Measurements from ENCODE around the gene CASK. TPM values are rescaled to one million over a fixed set of nuclear protein-coding genes. Genes with fewer than 3 reads are reported as not detected.

The CASK gene
- total and polyA plus RNA-seq, 7 experiments from 2014 or later: 5.6 to 72.4 (median 43.5) TPM

GRCh38 chrX:41591906-41592305 is 331.4 kb downstream of the CASK start:
- Mint-ChIP-seq H3K4me1 (peaks cover 0 to 6% (median 0%) of the 10 kb centered on the region in 7 donors), H3K27me3 (no peaks in the 10 kb centered on the region), H3K4me3 (no peak overlapping the region), H3K27ac (no peak overlapping the region), H3K36me3 (peaks cover 0 to 3% (median 0%) of the 10 kb centered on the region in 5 donors), H3K9me3 (no peaks in the 10 kb centered on the region)
- CTCF ChIA-PET: interaction anchor here (0.7 kb wide), 1 partner anchor 411 kb away, joined by 3 read pairs; no protein-coding TSS in a partner anchor
- Histone ChIP-seq H3K4me3 (ENCODE audit: low read length) (no peak overlapping the region), H3K27me3 (ENCODE audit: control insufficient read depth in 2 of 2, insufficient read depth in 2 of 2, low read length in 2 of 2) (no peaks in the 10 kb centered on the region), H3K4me1 (ENCODE audit: control insufficient read depth in 2 of 2, insufficient read depth in 2 of 2, low read length in 2 of 2) (no peaks in the 10 kb centered on the region), H3K36me3 (ENCODE audit: control insufficient read depth in 2 of 3, insufficient read depth in 3 of 3, low read length in 3 of 3) (no peaks in the 10 kb centered on the region), H3K9me3 (ENCODE audit: control insufficient read depth in 2 of 3, low read length in 3 of 3) (no peaks in the 10 kb centered on the region), H3K27ac (ENCODE audit: low read depth, low read length) (no peak overlapping the region)
- POLR2A ChIA-PET: no interaction called here
- intact Hi-C loops (cut with micrococcal nuclease): no loop called here
- no peak for ATAC-seq
- no peak for DNase-seq

- ChIA-PET CTCF (no interaction called here), POLR2A (no interaction called here)
- H3K4me1 ChIP-seq (ENCODE audit: control insufficient read depth in 2 of 2, insufficient read depth in 2 of 2, low read length in 2 of 2): no peaks in the 10 kb centered on the region
- Mint-ChIP-seq H3K27ac (no peak overlapping the region), H3K36me3 (peaks cover 0 to 3% (median 0%) of the 10 kb centered on the region in 5 donors), H3K4me3 (no peak overlapping the region), H3K4me1 (no peaks in the 10 kb centered on the region), H3K9me3 (no peaks in the 10 kb centered on the region), H3K27me3 (no peaks in the 10 kb centered on the region)
- no peak overlapping the region for H3K27ac ChIP-seq (ENCODE audit: low read depth, low read length)
- H3K27me3 ChIP-seq (ENCODE audit: control insufficient read depth in 2 of 2, insufficient read depth in 2 of 2, low read length in 2 of 2): no peaks in the 10 kb centered on the region
- H3K36me3 ChIP-seq (ENCODE audit: control insufficient read depth in 2 of 3, insufficient read depth in 3 of 3, low read length in 3 of 3): no peaks in the 10 kb centered on the region
- H3K9me3 ChIP-seq (ENCODE audit: control insufficient read depth in 2 of 3, low read length in 3 of 3): no peaks in the 10 kb centered on the region
- no peak overlapping the region for H3K4me3 ChIP-seq (ENCODE audit: low read length)
- intact Hi-C loops (cut with micrococcal nuclease): no loop called here
- no peak for DNase-seq
- ATAC-seq: no peak
Measured at GRCh38 chrX:41590641-41591040, 332.7 kb downstream of the CASK start.

GRCh38 chrX:41589634-41590270 is 333.6 kb downstream of the CASK start:
- no peaks in the 10 kb centered on the region for H3K4me1 Mint-ChIP-seq
- intact Hi-C loops (cut with micrococcal nuclease): no loop called here

GRCh38 chrX:41588271-41588670 is 335.1 kb downstream of the CASK start:
- no peaks in the 10 kb centered on the region for H3K9me3 ChIP-seq (ENCODE audit: control insufficient read depth in 2 of 3, low read length in 3 of 3)
- Mint-ChIP-seq H3K4me3 (no peak overlapping the region), H3K9me3 (peaks cover 0 to 1% (median 0%) of the 10 kb centered on the region in 11 donors), H3K4me1 (no peaks in the 10 kb centered on the region), H3K36me3 (peaks cover 4 to 11% (median 7%) of the 10 kb centered on the region in 5 donors), H3K27ac (no peak overlapping the region), H3K27me3 (no peaks in the 10 kb centered on the region)
- no peak overlapping the region for H3K27ac ChIP-seq (ENCODE audit: low read depth, low read length)
- H3K27me3 ChIP-seq (ENCODE audit: control insufficient read depth in 2 of 2, insufficient read depth in 2 of 2, low read length in 2 of 2): no peaks in the 10 kb centered on the region
- no peak overlapping the region for H3K4me3 ChIP-seq (ENCODE audit: low read length)
- no peak for DNase-seq
- no peaks in the 10 kb centered on the region for H3K4me1 ChIP-seq (ENCODE audit: control insufficient read depth in 2 of 2, insufficient read depth in 2 of 2, low read length in 2 of 2)
- intact Hi-C loops (cut with micrococcal nuclease): no loop called here
- no peak for ATAC-seq
- ChIA-PET CTCF (no interaction called here), POLR2A (interaction anchor here (0.6 kb wide), 1 partner anchor 467 kb away, joined by 4 read pairs; no protein-coding TSS in a partner anchor)
- no peaks in the 10 kb centered on the region for H3K36me3 ChIP-seq (ENCODE audit: control insufficient read depth in 2 of 3, insufficient read depth in 3 of 3, low read length in 3 of 3)

More at GRCh38 chrX:41589634-41590270, 333.6 kb downstream of the CASK start:
- H3K27me3 Mint-ChIP-seq: no peaks in the 10 kb centered on the region
- H3K27me3 ChIP-seq (ENCODE audit: control insufficient read depth in 2 of 2, insufficient read depth in 2 of 2, low read length in 2 of 2): no peaks in the 10 kb centered on the region
- H3K36me3 ChIP-seq (ENCODE audit: control insufficient read depth in 2 of 3, insufficient read depth in 3 of 3, low read length in 3 of 3): no peaks in the 10 kb centered on the region
- H3K4me1 ChIP-seq (ENCODE audit: control insufficient read depth in 2 of 2, insufficient read depth in 2 of 2, low read length in 2 of 2): no peaks in the 10 kb centered on the region
- H3K27ac Mint-ChIP-seq: no peak overlapping the region
- no peak overlapping the region for H3K4me3 Mint-ChIP-seq
- POLR2A ChIA-PET: no interaction called here
- peaks cover 2 to 7% (median 5%) of the 10 kb centered on the region in 5 donors for H3K36me3 Mint-ChIP-seq
- DNase-seq: no peak
- no peak overlapping the region for H3K27ac ChIP-seq (ENCODE audit: low read depth, low read length)
- no peak overlapping the region for H3K4me3 ChIP-seq (ENCODE audit: low read length)
- H3K9me3 ChIP-seq (ENCODE audit: control insufficient read depth in 2 of 3, low read length in 3 of 3): no peaks in the 10 kb centered on the region
- CTCF ChIA-PET: no interaction called here
- ATAC-seq: no peak
- peaks cover 0 to 1% (median 0%) of the 10 kb centered on the region in 11 donors for H3K9me3 Mint-ChIP-seq

GRCh38 chrX:41580423-41581064 is 342.8 kb downstream of the CASK start:
- no peak overlapping the region for H3K4me3 ChIP-seq (ENCODE audit: low read length)
- no peaks in the 10 kb centered on the region for H3K9me3 ChIP-seq (ENCODE audit: control insufficient read depth in 2 of 3, low read length in 3 of 3)
- H3K27ac ChIP-seq (ENCODE audit: low read depth, low read length): no peak overlapping the region
- peaks cover 0 to 6% (median 2%) of the 10 kb centered on the region in 11 donors for H3K9me3 Mint-ChIP-seq
- H3K4me3 Mint-ChIP-seq: peak overlapping the region in 3 of 10 donors; percentile 13 to 33 (median 23)
- DNase-seq (no peak), ATAC-seq (no peak)
- H3K36me3 ChIP-seq (ENCODE audit: control insufficient read depth in 2 of 3, insufficient read depth in 3 of 3, low read length in 3 of 3): peaks cover 0 to 17% (median 0%) of the 10 kb centered on the region in 3 experiments
- H3K27me3 ChIP-seq (ENCODE audit: control insufficient read depth in 2 of 2, insufficient read depth in 2 of 2, low read length in 2 of 2): no peaks in the 10 kb centered on the region
- H3K27me3 Mint-ChIP-seq: no peaks in the 10 kb centered on the region
- intact Hi-C loops (cut with micrococcal nuclease): no loop called here
- POLR2A ChIA-PET: no interaction called here
- CTCF ChIA-PET: no interaction called here
- peaks cover 0 to 8% (median 0%) of the 10 kb centered on the region in 7 donors for H3K4me1 Mint-ChIP-seq
- H3K27ac Mint-ChIP-seq: no peak overlapping the region
- H3K36me3 Mint-ChIP-seq: peaks cover 11 to 42% (median 37%) of the 10 kb centered on the region in 5 donors
- H3K4me1 ChIP-seq (ENCODE audit: control insufficient read depth in 2 of 2, insufficient read depth in 2 of 2, low read length in 2 of 2): peaks cover 0 to 3% of the 10 kb centered on the region in 2 donors

GRCh38 chrX:41563876-41564275 is 359.5 kb downstream of the CASK start:
- CTCF ChIA-PET: no interaction called here
- no peak for ATAC-seq
- Mint-ChIP-seq H3K9me3 (peaks cover 0 to 2% (median 0%) of the 10 kb centered on the region in 11 donors), H3K36me3 (peaks cover 4 to 26% (median 8%) of the 10 kb centered on the region in 5 donors), H3K4me1 (peaks cover 7 to 36% (median 20%) of the 10 kb centered on the region in 7 donors), H3K4me3 (no peak overlapping the region), H3K27me3 (no peaks in the 10 kb centered on the region), H3K27ac (peak overlapping the region in 1 of 9 donors; percentile 60)
- Histone ChIP-seq H3K27ac (ENCODE audit: low read depth, low read length) (no peak overlapping the region), H3K36me3 (ENCODE audit: control insufficient read depth in 2 of 3, insufficient read depth in 3 of 3, low read length in 3 of 3) (no peaks in the 10 kb centered on the region), H3K4me1 (ENCODE audit: control insufficient read depth in 2 of 2, insufficient read depth in 2 of 2, low read length in 2 of 2) (peaks cover 0 to 20% of the 10 kb centered on the region in 2 donors), H3K9me3 (ENCODE audit: control insufficient read depth in 2 of 3, low read length in 3 of 3) (no peaks in the 10 kb centered on the region), H3K4me3 (ENCODE audit: low read length) (no peak overlapping the region), H3K27me3 (ENCODE audit: control insufficient read depth in 2 of 2, insufficient read depth in 2 of 2, low read length in 2 of 2) (no peaks in the 10 kb centered on the region)
- no peak for DNase-seq
- POLR2A ChIA-PET: interaction anchor here (0.7 kb wide), 1 partner anchor 1211 kb away, joined by 4 read pairs; no protein-coding TSS in a partner anchor
- intact Hi-C loops (cut with micrococcal nuclease): loop anchor here in 1 of 2 donors (5.0 kb wide), 1 partner anchor 103 kb away; no protein-coding TSS in a partner anchor

Data from naive thymus-derived CD4-positive, alpha-beta T cell (primary cell).